Suprapubic skin (tissue), 4 donors: Measurements from ENCODE around the gene C2orf15. TPM values are rescaled to one million over a fixed set of nuclear protein-coding genes. Genes with fewer than 3 reads are reported as not detected.

Experiments
- DNase-seq, 2 donors: peaks; one replicate each; pipeline ENCODE4 v3.0.0-alpha.2; 2019; ENCODE audit warnings: low spot score in 2 of 2
- H3K27ac ChIP-seq: fragments of 200-600 bp; sonication (generic); one replicate; pipeline ENCODE4 v1.5.1; 2019
- H3K27me3 ChIP-seq: fragments of 200-600 bp; sonication (generic); one replicate; pipeline ENCODE4 v1.5.1; 2019
- H3K36me3 ChIP-seq: fragments of 200-600 bp; sonication (generic); one replicate; pipeline ENCODE4 v1.5.1; 2019
- H3K4me1 ChIP-seq: fragments of 200-600 bp; sonication (generic); one replicate; pipeline ENCODE4 v1.5.1; 2019
- H3K4me3 ChIP-seq: fragments of 200-600 bp; sonication (generic); one replicate; pipeline ENCODE4 v1.5.1; 2019; ENCODE audit warnings: mild to moderate bottlenecking
- H3K9me3 ChIP-seq: fragments of 200-600 bp; sonication (generic); one replicate; pipeline ENCODE4 v1.5.1; 2019
- EP300 ChIP-seq: sonication (generic); formaldehyde crosslinking; IDR thresholded peaks from one replicate; pipeline ENCODE4 v1.6.1; 2017; ENCODE audit warnings: antibody characterized with exemption
- POLR2A ChIP-seq, 2 donors: fragments of 450-650 bp; IDR thresholded peaks; one replicate each; pipeline ENCODE4 v1.6.1; 2017; ENCODE audit warnings: antibody characterized with exemption in 2 of 2, mild to moderate bottlenecking in 2 of 2, moderate library complexity in 2 of 2
- POLR2AphosphoS5 ChIP-seq, 3 donors: sonication (generic); formaldehyde crosslinking; IDR thresholded peaks; one replicate each; pipeline ENCODE4 v1.6.1; 2017; ENCODE audit warnings: antibody characterized with exemption in 3 of 3
- WGBS: methylation state at CpG from one replicate; pipeline ENCODE4 v1.1.5; 2018; 5-methylcytosine and 5-hydroxymethylcytosine counted together
- total RNA-seq, 4 donors: library from RNA; depleted of rRNA; stranded (reverse); fragments of >200 nt; gene quantifications; one replicate each; pipeline ENCODE4 v1.1.0, GENCODE V29; 2016
- TF ChIP-seq, protein P1 (sequence below), 2 donors: fragments of 200-600 bp in 1 of 2; fragments of 450-650 bp in 1 of 2; sonication (generic) in 1 of 2; IDR thresholded peaks; one replicate each; pipeline ENCODE4 v1.5.1; 2016 to 2019; ENCODE audit warnings: antibody characterized with exemption in 2 of 2, mild to moderate bottlenecking in 1 of 2, moderate library complexity in 1 of 2

Gene C2orf15
- total RNA-seq, 4 donors from 2014 or later, result 0.72 to 4.6 (median 2.6) TPM

DNA sequence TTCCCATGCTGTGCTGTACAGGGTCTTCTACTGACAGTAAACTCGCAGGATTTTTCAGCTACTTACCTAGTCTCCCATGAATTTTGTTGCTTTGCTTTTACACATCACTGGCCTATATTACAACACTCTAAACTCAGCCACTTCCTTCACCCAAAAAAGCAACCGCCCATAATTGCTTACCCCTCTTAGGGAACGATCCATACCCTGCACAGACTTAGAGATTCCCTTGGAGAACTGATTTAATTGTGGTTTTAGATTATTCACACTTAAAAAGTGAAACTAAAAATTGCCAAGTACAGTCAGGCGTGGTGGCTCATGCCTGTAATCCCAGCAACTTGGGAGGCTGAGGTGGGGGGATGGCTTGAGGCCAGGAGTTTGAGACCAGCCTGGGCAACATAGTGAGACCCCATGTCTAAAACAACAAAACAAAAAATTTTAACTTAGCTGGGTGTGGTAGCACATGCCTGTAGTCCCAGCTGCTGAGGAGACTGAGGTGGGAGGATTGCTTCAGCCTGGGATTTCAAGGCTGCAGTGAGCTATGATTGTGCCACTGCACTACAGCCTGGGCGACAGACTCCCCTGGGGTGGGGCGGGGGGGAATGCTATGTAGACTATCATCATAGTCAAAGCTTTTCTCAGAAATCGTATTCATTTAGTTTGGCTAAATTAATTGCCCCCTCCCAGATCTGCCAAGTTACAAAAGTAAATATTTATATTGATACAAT lies 58.7 kb downstream of the C2orf15 start:
- Histone ChIP-seq H3K36me3 (peaks cover 30% of the 10 kb centered on the region), H3K27me3 (no peaks in the 10 kb centered on the region), H3K4me3 (no peak overlapping the region), H3K4me1 (no peaks in the 10 kb centered on the region), H3K27ac (no peak overlapping the region), H3K9me3 (peaks cover under 1% of the 10 kb centered on the region)
- WGBS, result 92% methylated on average over 7 of the region's 7 CpGs
- TF ChIP-seq POLR2A (IDR thresholded peaks at IDR 0.05) (no peak), POLR2AphosphoS5 (IDR thresholded peaks at IDR 0.05) (no peak), EP300 (no peak)
- TF ChIP-seq, protein P1, sequence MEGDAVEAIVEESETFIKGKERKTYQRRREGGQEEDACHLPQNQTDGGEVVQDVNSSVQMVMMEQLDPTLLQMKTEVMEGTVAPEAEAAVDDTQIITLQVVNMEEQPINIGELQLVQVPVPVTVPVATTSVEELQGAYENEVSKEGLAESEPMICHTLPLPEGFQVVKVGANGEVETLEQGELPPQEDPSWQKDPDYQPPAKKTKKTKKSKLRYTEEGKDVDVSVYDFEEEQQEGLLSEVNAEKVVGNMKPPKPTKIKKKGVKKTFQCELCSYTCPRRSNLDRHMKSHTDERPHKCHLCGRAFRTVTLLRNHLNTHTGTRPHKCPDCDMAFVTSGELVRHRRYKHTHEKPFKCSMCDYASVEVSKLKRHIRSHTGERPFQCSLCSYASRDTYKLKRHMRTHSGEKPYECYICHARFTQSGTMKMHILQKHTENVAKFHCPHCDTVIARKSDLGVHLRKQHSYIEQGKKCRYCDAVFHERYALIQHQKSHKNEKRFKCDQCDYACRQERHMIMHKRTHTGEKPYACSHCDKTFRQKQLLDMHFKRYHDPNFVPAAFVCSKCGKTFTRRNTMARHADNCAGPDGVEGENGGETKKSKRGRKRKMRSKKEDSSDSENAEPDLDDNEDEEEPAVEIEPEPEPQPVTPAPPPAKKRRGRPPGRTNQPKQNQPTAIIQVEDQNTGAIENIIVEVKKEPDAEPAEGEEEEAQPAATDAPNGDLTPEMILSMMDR (IDR thresholded peaks at IDR 0.05), result no peak
- no peak for DNase-seq

Other genes starting within 250 kb of the C2orf15 start
- 10 to 100 TPM in 3 of 4 donors, 1 to 10 TPM in 1; 5.2 to 13.0 (median 11.3) TPM for gene CRACDL, start 205.5 kb upstream of the C2orf15 start, total RNA-seq
- gene TSGA10, start 13.2 kb downstream of the C2orf15 start, total RNA-seq, result 10 to 100 TPM in 1 of 4 donors, 1 to 10 TPM in 3; 7.5 to 13.4 (median 8.1) TPM
- gene LIPT1, start 13.3 kb downstream of the C2orf15 start, total RNA-seq, result 1 to 10 TPM; 4.0 to 6.9 (median 5.0) TPM
- gene MITD1, start 39.4 kb downstream of the C2orf15 start, total RNA-seq, result 10 to 100 TPM; 20.0 to 59.5 (median 27.9) TPM
- 10 to 100 TPM; 19.4 to 32.3 (median 28.1) TPM for gene MRPL30, start 39.5 kb downstream of the C2orf15 start, total RNA-seq
- gene LYG2, start 114.0 kb downstream of the C2orf15 start, total RNA-seq, result 10 to 100 TPM in 1 of 4 donors, 1 to 10 TPM in 1, not detected in 2; 2.9 to 16.0 TPM
- 1 to 10 TPM in 3 of 4 donors, under 1 TPM in 1; 0.89 to 4.0 (median 1.4) TPM for gene LYG1, start 159.5 kb downstream of the C2orf15 start, total RNA-seq
- gene TXNDC9, start 194.6 kb downstream of the C2orf15 start, total RNA-seq, result 10 to 100 TPM; 24.1 to 34.7 (median 26.9) TPM
- gene EIF5B, start 195.7 kb downstream of the C2orf15 start, total RNA-seq, result 10 to 100 TPM; 31.5 to 55.2 (median 34.5) TPM